Caco-2 (cell line): ENCODE measurements around the gene PTGS2. TPM values are rescaled to one million over a fixed set of nuclear protein-coding genes. Genes with fewer than 3 reads are reported as not detected.

Experiments used
- BruUV-seq: library from RNA; stranded (reverse); fragments of 400-500 nt; replicated peaks from 2 replicates; lab custom pipeline; 2021; lab: Mats Ljungman, UMichigan
- CTCF ChIA-PET: fragments of 300-600 bp; sonication (Branson Sonifier 250); formaldehyde crosslinking; loops from one replicate; lab custom pipeline; 2022; ENCODE audit warnings: antibody characterized with exemption; lab: Charles Lee
- POLR2A ChIA-PET: fragments of 300-600 bp; sonication (Branson Sonifier 250); formaldehyde crosslinking; loops from one replicate; lab custom pipeline; 2022; ENCODE audit warnings: antibody characterized with exemption; lab: Charles Lee
- DNase-seq, 2 experiments: peaks; one replicate each; pipeline versions ENCODE4 v3.0.0 to v3.0.0-alpha.2; 2020 to 2022
- H3K27me3 ChIP-seq: replicated peaks from 2 replicates; pipeline ENCODE4 v1.6.0; 2011; ENCODE audit warnings: low read length; ENCODE audit not compliant: control insufficient read depth, insufficient read depth
- H3K36me3 ChIP-seq: 2 replicates; pipeline ENCODE4 v1.5.1; 2011; ENCODE audit warnings: low read length; ENCODE audit not compliant: control insufficient read depth, insufficient read depth
- H3K4me1 ChIP-seq: fragments of 250-450 bp; sonication (Bioruptor Pico); 2 replicates; pipeline ENCODE4 v1.5.1; 2020; ENCODE audit warnings: mild to moderate bottlenecking
- H3K4me3 ChIP-seq: 2 replicates; pipeline ENCODE4 v1.5.1; 2011; ENCODE audit warnings: low read depth, mild to moderate bottlenecking, control low read depth, low read length
- H3K9me3 ChIP-seq: fragments of 250-450 bp; sonication (Bioruptor Pico); 2 replicates; pipeline ENCODE4 v1.5.1; 2020; ENCODE audit warnings: mild to moderate bottlenecking, moderate library complexity
- H3K27ac Mint-ChIP-seq: one replicate; pipeline ENCODE4 v1.8.0; 2022; ENCODE audit warnings: mixed read lengths; ENCODE audit not compliant: unreplicated experiment
- H3K27me3 Mint-ChIP-seq: one replicate; pipeline ENCODE4 v1.8.0; 2022; ENCODE audit warnings: mixed read lengths; ENCODE audit not compliant: insufficient read depth, unreplicated experiment
- H3K36me3 Mint-ChIP-seq: one replicate; pipeline ENCODE4 v1.8.0; 2022; ENCODE audit warnings: mild to moderate bottlenecking, mixed read lengths; ENCODE audit not compliant: insufficient read depth, unreplicated experiment
- H3K4me1 Mint-ChIP-seq: one replicate; pipeline ENCODE4 v1.8.0; 2022; ENCODE audit warnings: low read depth, mixed read lengths; ENCODE audit not compliant: unreplicated experiment
- H3K4me3 Mint-ChIP-seq: one replicate; pipeline ENCODE4 v1.8.0; 2022; ENCODE audit warnings: mild to moderate bottlenecking, moderate library complexity, mixed read lengths; ENCODE audit not compliant: unreplicated experiment
- H3K9me3 Mint-ChIP-seq: one replicate; pipeline ENCODE4 v1.8.0; 2022; ENCODE audit warnings: mixed read lengths; ENCODE audit not compliant: unreplicated experiment
- CTCF ChIP-seq, 2 experiments: fragments of 200-600 bp in 1 of 2; IDR thresholded peaks; 1 replicate in 1 of 2; 2 replicates in 1 of 2; pipeline versions ENCODE4 v1.5.1 to v1.8.0; 2011 to 2022; ENCODE audit warnings: antibody characterized with exemption in 1 of 2, control low read depth in 1 of 2, inconsistent platforms in 1 of 2, low read depth in 1 of 2, low read length in 1 of 2, mild to moderate bottlenecking in 1 of 2, moderate library complexity in 1 of 2; ENCODE audit not compliant: insufficient read depth in 1 of 2, severe bottlenecking in 1 of 2, unreplicated experiment in 1 of 2
- intact Hi-C: fragments of 100-400 bp; cut with micrococcal nuclease; formaldehyde crosslinking; loops from one replicate; pipeline ENCODE4 v1.10.0; 2022; ENCODE audit not compliant: unreplicated experiment
- total RNA-seq: library from RNA; stranded (reverse); gene quantifications from 2 replicates; pipeline ENCODE4 v1.2.3, GENCODE V29; 2022

The PTGS2 gene
- total RNA-seq, 1 experiment from 2014 or later: 18.4 TPM

GRCh38 chr1:186659890-186660341 is 20.3 kb downstream of the PTGS2 start:
- no peak for DNase-seq
- Histone ChIP-seq H3K4me3 (no peak overlapping the region), H3K36me3 (no peaks in the 10 kb centered on the region), H3K27me3 (no peaks in the 10 kb centered on the region), H3K4me1 (0 out of 2 replicates have a peak, but pooled peaks cover 5% of the 10 kb centered on the region), H3K9me3 (peaks cover 4% of the 10 kb centered on the region; the same call in 1 of the 2 replicates)
- intact Hi-C loops: no loop called here
- ChIA-PET POLR2A (no interaction called here), CTCF (no interaction called here)
- no peaks in the 10 kb centered on the region for H3K36me3 Mint-ChIP-seq
- no peaks in the 10 kb centered on the region for H3K4me1 Mint-ChIP-seq
- TF ChIP-seq CTCF (IDR thresholded peaks at IDR 0.05; ENCODE audit: insufficient read depth in 1 of 2, low read depth in 1 of 2, low read length in 1 of 2, severe bottlenecking in 1 of 2, unreplicated experiment in 1 of 2): no peak
- H3K9me3 Mint-ChIP-seq: peaks cover 11% of the 10 kb centered on the region
- no TSS peak for BruUV-seq
- no peak overlapping the region for H3K4me3 Mint-ChIP-seq
- H3K27ac Mint-ChIP-seq: no peak overlapping the region
- H3K27me3 Mint-ChIP-seq: no peaks in the 10 kb centered on the region

GRCh38 chr1:186658999-186659398 is 21.2 kb downstream of the PTGS2 start:
- no peaks in the 10 kb centered on the region for H3K4me1 Mint-ChIP-seq
- H3K27ac Mint-ChIP-seq: no peak overlapping the region
- TF ChIP-seq CTCF (IDR thresholded peaks at IDR 0.05; ENCODE audit: insufficient read depth in 1 of 2, low read depth in 1 of 2, low read length in 1 of 2, severe bottlenecking in 1 of 2, unreplicated experiment in 1 of 2): no peak

GRCh38 chr1:186657481-186657880 is 22.7 kb downstream of the PTGS2 start:
- Histone ChIP-seq H3K36me3 (no peaks in the 10 kb centered on the region), H3K4me3 (no peak overlapping the region), H3K27me3 (no peaks in the 10 kb centered on the region), H3K9me3 (no peaks in the 10 kb centered on the region), H3K4me1 (0 out of 2 replicates have a peak, but pooled peaks cover 2% of the 10 kb centered on the region)
- POLR2A ChIA-PET: no interaction called here
- no peaks in the 10 kb centered on the region for H3K4me1 Mint-ChIP-seq
- peaks cover 6% of the 10 kb centered on the region for H3K36me3 Mint-ChIP-seq
- no peak overlapping the region for H3K4me3 Mint-ChIP-seq
- no peaks in the 10 kb centered on the region for H3K27me3 Mint-ChIP-seq
- peaks cover 9% of the 10 kb centered on the region for H3K9me3 Mint-ChIP-seq
- intact Hi-C loops: no loop called here
- H3K27ac Mint-ChIP-seq: no peak overlapping the region
- CTCF ChIA-PET: no interaction called here
- no peak for DNase-seq
- no TSS peak for BruUV-seq
- TF ChIP-seq CTCF (IDR thresholded peaks at IDR 0.05; ENCODE audit: insufficient read depth in 1 of 2, low read depth in 1 of 2, low read length in 1 of 2, severe bottlenecking in 1 of 2, unreplicated experiment in 1 of 2): no peak

More at GRCh38 chr1:186658999-186659398, 21.2 kb downstream of the PTGS2 start:
- no TSS peak for BruUV-seq
- no peak overlapping the region for H3K4me3 ChIP-seq
- H3K4me1 ChIP-seq: 0 out of 2 replicates have a peak, but pooled peaks cover 5% of the 10 kb centered on the region
- no peak for DNase-seq
- H3K27me3 Mint-ChIP-seq: no peaks in the 10 kb centered on the region
- no peaks in the 10 kb centered on the region for H3K27me3 ChIP-seq
- no peaks in the 10 kb centered on the region for H3K36me3 Mint-ChIP-seq
- no peaks in the 10 kb centered on the region for H3K9me3 ChIP-seq
- POLR2A ChIA-PET: no interaction called here
- no peak overlapping the region for H3K4me3 Mint-ChIP-seq
- intact Hi-C loops: no loop called here
- H3K36me3 ChIP-seq: no peaks in the 10 kb centered on the region
- peaks cover 9% of the 10 kb centered on the region for H3K9me3 Mint-ChIP-seq
- CTCF ChIA-PET: no interaction called here
